HS-27A (cell line): ENCODE data around the gene ADGRL2.

Experiments
- DNase-seq: peaks from one replicate; pipeline ENCODE4 v3.0.0-alpha.2; 2012; ENCODE audit warnings: low read depth, missing footprints

Gene ADGRL2

GRCh38 chr1:81805537-81806431 is 5.0 kb downstream of the ADGRL2 start:
- no peak for DNase-seq

DNA sequence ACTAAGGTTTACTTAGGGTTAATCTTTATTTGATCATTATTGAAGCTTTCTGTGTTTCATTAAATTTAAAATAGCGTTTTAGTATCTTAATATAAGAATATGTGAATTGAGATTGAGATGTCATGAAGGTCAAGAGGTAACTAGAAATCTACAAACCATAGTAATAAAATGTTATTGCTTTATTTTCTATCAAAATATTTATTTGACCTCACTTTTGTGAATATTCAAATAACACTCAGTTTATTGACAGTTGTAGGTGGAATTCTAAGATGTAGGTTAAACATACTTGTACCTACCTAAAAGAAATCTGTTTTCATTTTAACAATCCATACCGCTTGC is 5.7 kb downstream of the ADGRL2 start:
- no peak for DNase-seq

GRCh38 chr1:81808760-81809159 is 8.0 kb downstream of the ADGRL2 start:
- DNase-seq = no peak

GRCh38 chr1:81809808-81810207 is 9.1 kb downstream of the ADGRL2 start:
- no peak for DNase-seq

- no peak for DNase-seq
Measured at GRCh38 chr1:81811757-81812371, 11.1 kb downstream of the ADGRL2 start.

DNA sequence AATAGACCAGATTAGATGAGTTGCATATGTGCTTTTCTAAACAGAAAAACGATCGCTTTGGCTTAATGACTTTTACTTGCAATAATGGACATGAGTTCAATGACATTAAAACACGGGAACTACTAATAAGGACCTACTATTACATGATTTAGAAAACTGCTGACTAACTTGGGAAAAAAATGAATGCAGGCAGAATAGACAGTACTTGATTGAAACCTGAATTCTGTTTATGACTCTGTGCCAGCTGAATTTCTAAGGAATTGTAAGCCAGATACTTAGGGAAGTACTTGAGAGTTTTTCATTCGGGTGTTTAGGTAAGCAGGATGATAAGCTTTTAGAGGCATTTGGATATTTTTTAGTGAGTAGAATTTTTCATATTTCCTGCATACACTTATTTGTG is 12.0 kb downstream of the ADGRL2 start:
- no peak for DNase-seq

- DNase-seq = no peak
Measured at GRCh38 chr1:81813691-81814090, 13.0 kb downstream of the ADGRL2 start.

DNA sequence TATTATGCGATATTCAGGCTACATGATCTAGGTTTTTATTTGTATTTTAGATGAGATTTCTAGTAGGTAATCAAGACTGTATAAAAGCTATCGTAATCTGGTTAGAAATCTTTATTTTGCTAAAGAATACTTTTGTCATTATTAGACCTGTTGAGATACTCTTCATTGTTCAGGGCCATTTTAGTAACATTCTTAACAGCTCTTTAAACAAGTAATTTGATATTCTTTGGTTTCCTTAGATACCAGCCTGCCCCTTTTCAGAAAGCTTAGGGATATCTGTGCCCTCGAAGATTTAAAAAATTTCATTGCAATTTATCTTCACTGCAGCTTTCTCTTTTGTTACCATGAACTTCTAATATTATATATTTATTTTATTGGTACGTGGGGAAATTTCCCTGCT is 18.9 kb downstream of the ADGRL2 start:
- no peak for DNase-seq

DNA sequence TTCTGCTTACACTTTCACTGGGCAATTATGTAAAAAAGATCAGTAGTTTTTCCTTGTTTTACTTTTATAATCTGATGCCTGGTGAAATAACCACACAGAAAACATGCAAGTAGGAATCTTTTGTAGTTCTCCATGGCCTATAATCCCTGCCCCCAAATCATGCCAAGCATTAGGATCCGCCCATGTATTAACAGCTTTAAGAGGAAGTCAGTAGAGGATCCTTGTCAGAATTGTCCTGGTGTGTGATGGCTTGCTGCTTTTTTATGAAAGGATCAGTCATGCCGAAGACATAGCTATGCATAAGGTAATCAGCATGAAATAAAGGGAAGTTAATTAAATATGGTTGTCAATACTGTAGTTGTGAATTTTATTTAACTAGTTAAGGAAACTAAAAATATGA is 20.0 kb downstream of the ADGRL2 start:
- DNase-seq = no peak

GRCh38 chr1:81823082-81823481 is 22.3 kb downstream of the ADGRL2 start:
- DNase-seq = no peak

- DNase-seq = no peak
Measured at GRCh38 chr1:81824759-81825158, 24.0 kb downstream of the ADGRL2 start.

- DNase-seq = no peak
Measured at GRCh38 chr1:81827942-81828341, 27.2 kb downstream of the ADGRL2 start.

DNA sequence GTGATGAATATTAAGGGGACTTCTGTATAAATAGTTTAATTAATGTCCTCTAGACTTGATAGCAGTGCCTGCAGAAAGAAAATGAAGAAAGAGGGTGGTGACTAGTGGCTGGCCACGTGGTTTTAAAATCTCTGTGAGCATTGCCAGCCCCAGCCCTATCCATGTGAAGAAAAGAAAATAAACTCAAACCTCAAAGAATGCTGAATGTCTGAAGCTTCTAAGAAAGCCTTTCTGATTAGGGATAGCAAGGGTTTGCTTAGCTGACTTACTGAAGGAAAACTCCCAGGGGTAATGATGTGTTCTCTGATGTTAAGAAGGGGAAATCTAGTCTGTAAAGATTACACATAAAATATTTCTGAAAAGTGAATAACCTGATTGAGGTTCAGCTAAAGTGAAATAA is 31.8 kb downstream of the ADGRL2 start:
- DNase-seq = peak; percentile 11

DNA sequence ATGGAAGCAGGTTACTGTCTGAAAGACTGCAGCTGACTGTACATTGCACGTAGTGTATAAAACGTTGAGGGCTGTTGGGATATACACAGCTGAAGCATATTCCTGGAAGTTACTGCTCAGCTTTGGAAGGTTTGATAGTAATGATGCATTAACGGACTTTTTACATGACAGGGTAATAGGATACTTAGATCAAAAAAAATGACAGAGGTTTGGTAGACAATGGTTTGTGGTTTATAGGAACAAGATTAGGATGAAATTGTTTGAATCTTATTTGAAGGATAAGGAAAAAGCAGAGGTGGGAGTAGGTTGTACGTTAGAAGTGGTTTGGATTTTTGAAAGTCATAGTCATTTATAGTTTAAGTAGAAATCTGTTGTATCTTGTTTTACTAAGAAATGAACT is 33.0 kb downstream of the ADGRL2 start:
- no peak for DNase-seq

- DNase-seq = no peak
Measured at GRCh38 chr1:81834268-81834667, 33.5 kb downstream of the ADGRL2 start.

DNA sequence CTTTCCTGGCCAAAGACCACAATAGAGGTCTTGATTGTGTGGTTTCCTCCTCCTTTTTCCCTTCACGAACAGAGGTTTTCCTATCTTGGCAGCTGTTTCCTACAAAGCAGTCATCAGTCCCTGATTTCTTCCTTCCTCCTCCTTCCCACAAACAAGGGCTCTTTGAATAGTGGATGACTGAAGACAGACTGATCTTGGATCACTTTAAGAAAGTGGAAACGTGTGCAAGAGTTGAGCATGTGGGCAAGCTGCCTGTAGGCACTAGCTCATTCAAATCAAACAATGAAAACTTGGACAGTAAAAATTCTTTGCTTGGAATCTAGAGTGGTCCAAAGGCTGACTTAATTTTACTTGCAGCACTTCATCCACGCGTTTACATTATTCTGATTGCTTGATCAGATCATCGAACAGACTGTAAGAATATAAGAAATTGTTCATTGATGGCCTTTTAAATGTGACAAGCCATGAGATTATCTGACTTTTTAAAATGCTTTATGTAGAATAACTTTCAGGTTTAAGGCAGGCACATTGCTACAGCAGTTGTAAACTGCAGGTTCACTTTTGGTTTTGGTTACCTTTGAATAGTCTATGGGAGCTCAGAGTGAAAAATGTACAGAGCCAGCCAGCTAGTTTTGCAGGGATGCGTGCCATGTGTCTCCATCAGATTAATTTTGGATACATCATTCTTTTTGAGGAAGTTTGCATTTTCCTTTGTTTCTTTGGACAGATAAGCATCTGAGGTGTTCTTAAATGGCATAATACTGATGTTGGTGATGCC is 34.4 kb downstream of the ADGRL2 start:
- DNase-seq = no peak

DNA sequence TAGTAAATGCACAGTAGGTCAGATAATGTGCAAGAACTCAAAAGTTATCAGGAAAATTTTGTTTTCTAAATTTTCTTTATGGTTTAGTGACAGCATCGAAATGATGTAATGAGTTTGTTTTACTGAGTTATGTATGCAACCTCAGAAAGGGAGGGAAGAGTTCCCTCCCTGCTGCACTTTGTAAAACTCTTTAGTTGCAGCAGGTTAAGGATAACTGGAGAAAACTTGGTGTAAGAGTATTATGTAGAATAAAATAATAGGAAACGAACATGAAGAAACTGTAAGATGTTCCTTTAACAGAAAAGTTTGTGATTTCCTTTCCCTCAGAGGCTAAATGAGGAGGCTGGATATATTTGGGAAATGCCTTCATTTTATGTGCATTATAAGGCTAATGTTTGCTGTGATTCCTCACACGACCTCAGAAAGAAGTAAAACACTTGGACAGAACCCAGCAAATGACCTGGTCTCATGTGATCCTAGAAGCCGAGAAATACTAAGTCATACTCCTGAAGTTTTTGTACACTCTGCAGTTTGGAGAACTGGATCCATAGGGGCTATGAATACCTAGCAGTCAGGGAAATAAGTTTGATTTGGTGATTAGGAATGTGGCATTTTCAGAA is 35.4 kb downstream of the ADGRL2 start:
- no peak for DNase-seq

DNA sequence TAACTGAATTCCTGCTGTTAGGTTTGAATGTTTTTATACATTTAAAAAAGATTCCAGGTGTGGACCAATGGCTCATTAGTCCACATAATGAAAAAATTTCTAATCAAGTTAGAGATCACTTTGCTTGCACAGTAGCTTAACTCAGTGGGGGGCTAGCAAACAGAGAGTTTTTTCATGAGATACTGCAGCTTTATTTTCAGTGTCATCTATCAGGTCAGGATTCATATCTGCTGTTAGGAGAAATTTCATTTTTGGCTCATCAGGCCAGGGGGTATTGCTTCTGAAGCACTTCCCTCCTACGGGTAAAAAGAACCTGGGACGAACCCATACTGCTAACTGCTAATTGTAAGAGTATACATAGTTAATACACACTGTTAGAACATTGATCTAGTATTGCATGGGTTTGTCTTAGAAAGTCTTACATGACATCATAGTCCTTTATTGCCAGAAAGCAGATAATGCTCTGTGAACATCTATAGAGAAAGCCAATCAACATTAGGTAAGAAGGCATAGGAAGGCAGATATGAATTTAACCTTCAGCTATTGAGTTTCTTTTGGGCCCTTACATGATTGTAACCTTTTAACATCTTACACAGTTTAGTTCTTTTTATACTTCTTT is 38.0 kb downstream of the ADGRL2 start:
- no peak for DNase-seq

GRCh38 chr1:81840805-81841204 is 40.1 kb downstream of the ADGRL2 start:
- no peak for DNase-seq

- no peak for DNase-seq
Measured at GRCh38 chr1:81841795-81842194, 41.1 kb downstream of the ADGRL2 start.

GRCh38 chr1:81844477-81844876 is 43.7 kb downstream of the ADGRL2 start:
- DNase-seq = no peak

DNA sequence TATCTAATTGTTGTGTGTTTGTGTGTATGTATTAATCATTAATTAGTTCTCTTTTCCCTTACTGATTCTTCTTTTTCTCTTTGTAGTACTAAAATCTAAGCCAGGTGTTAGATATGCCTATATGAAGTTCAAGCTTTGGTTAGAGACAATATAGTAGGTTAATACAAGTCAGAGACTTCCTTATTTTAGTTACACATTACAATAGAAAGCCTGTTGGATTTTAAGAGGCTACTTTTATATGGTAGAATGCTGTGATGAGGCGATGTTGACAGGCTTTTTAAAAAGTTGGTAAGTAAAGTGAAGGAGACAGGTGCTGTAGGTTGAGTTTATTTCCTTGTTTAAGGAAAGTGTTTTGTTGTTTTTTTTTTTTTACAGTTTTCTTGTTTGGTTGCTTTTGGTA is 45.9 kb downstream of the ADGRL2 start:
- DNase-seq = no peak
